GM23338 (cell line): ENCODE data around the gene CTBP2. TPM values are rescaled to one million over a fixed set of nuclear protein-coding genes. Genes with fewer than 3 reads are reported as not detected.

Source experiments
- ATAC-seq: fragments of 200-7000 bp; cut with Tn5 transposase; 3 replicates; pipeline ENCODE4 v1.9.1; 2020
- DNase-seq: peaks from one replicate; pipeline ENCODE4 v3.0.0-alpha.2; 2015; ENCODE audit warnings: low spot score
- H2AFZ ChIP-seq: fragments of 200-600 bp; sonication (generic); 2 replicates; pipeline ENCODE4 v1.8.0; 2016; ENCODE audit warnings: antibody characterized with exemption, mild to moderate bottlenecking, moderate library complexity
- H3F3A ChIP-seq: fragments of 200-600 bp; sonication (generic); replicated peaks from 2 replicates; pipeline ENCODE4 v1.8.0; 2017; ENCODE audit warnings: antibody characterized with exemption, mixed run types, low read depth
- H3K27ac ChIP-seq: fragments of 200-600 bp; sonication (generic); 2 replicates; pipeline ENCODE4 v1.6.1; 2016; ENCODE audit warnings: low read depth
- H3K27me3 ChIP-seq: fragments of 200-600 bp; sonication (generic); 2 replicates; pipeline ENCODE4 v1.8.0; 2016; ENCODE audit warnings: mild to moderate bottlenecking, mixed run types, moderate library complexity; ENCODE audit not compliant: insufficient read depth
- H3K36me3 ChIP-seq: fragments of 200-600 bp; sonication (generic); 2 replicates; pipeline ENCODE4 v1.8.0; 2016; ENCODE audit warnings: mild to moderate bottlenecking; ENCODE audit not compliant: insufficient read depth
- H3K4me1 ChIP-seq: fragments of 200-600 bp; sonication (generic); 2 replicates; pipeline ENCODE4 v1.8.0; 2016; ENCODE audit warnings: mild to moderate bottlenecking, moderate library complexity; ENCODE audit not compliant: insufficient read depth
- H3K4me2 ChIP-seq: fragments of 200-600 bp; sonication (generic); 2 replicates; pipeline ENCODE4 v1.7.1; 2017; ENCODE audit warnings: mixed run types
- H3K4me3 ChIP-seq: fragments of 200-600 bp; sonication (generic); 2 replicates; pipeline ENCODE4 v1.6.1; 2016; ENCODE audit warnings: mixed run types
- H3K79me2 ChIP-seq: fragments of 200-600 bp; sonication (generic); replicated peaks from 2 replicates; pipeline ENCODE4 v1.8.0; 2017; ENCODE audit warnings: mild to moderate bottlenecking; ENCODE audit not compliant: insufficient read depth
- H3K9me2 ChIP-seq: fragments of 200-600 bp; sonication (generic); 2 replicates; pipeline ENCODE4 v1.8.0; 2017; ENCODE audit not compliant: insufficient read depth
- H4K20me1 ChIP-seq: fragments of 200-600 bp; sonication (generic); replicated peaks from 2 replicates; pipeline ENCODE4 v1.8.0; 2017; ENCODE audit warnings: mild to moderate bottlenecking; ENCODE audit not compliant: insufficient read depth
- H3K27ac Mint-ChIP-seq: 2 replicates; pipeline ENCODE4 v1.8.0; 2020; ENCODE audit warnings: inconsistent platforms, mild to moderate bottlenecking, moderate library complexity, mixed read lengths
- H3K27me3 Mint-ChIP-seq: 3 replicates; pipeline ENCODE4 v1.8.0; 2022; ENCODE audit warnings: low read depth, mild to moderate bottlenecking, moderate library complexity, mixed read lengths, inconsistent platforms; ENCODE audit not compliant: insufficient read depth, poor library complexity
- H3K36me3 Mint-ChIP-seq: 3 replicates; pipeline ENCODE4 v1.8.0; 2021; ENCODE audit warnings: low read depth, mild to moderate bottlenecking, inconsistent platforms, moderate library complexity, mixed read lengths
- H3K4me1 Mint-ChIP-seq: 3 replicates; pipeline ENCODE4 v1.8.0; 2020; ENCODE audit warnings: mild to moderate bottlenecking, inconsistent platforms, mixed read lengths
- H3K4me3 Mint-ChIP-seq: 3 replicates; pipeline ENCODE4 v1.8.0; 2021; ENCODE audit warnings: moderate library complexity, mild to moderate bottlenecking, inconsistent platforms, mixed read lengths
- H3K9me3 Mint-ChIP-seq: 3 replicates; pipeline ENCODE4 v1.8.0; 2020; ENCODE audit warnings: moderate library complexity, mild to moderate bottlenecking, inconsistent platforms, mixed read lengths
- CREB1 ChIP-seq: fragments of 250-450 bp; sonication (Bioruptor Pico); IDR thresholded peaks from 2 replicates; pipeline ENCODE4 v1.5.0; 2020; ENCODE audit warnings: low read depth, mild to moderate bottlenecking, moderate library complexity
- JUNB ChIP-seq: IDR thresholded peaks from one replicate; pipeline ENCODE4 v1.6.1; 2016; ENCODE audit warnings: antibody characterized with exemption; ENCODE audit not compliant: unreplicated experiment
- POLR2AphosphoS5 ChIP-seq: IDR thresholded peaks from 2 replicates; pipeline ENCODE4 v1.6.1; 2016; ENCODE audit warnings: antibody characterized with exemption, low read depth
- STAT1 ChIP-seq: IDR thresholded peaks from one replicate; pipeline ENCODE4 v1.6.1; 2016; ENCODE audit warnings: antibody characterized with exemption; ENCODE audit not compliant: unreplicated experiment
- ZNF114 ChIP-seq: fragments of 250-450 bp; sonication (Bioruptor Pico); IDR thresholded peaks from 2 replicates; pipeline ENCODE4 v1.5.0; 2020; ENCODE audit warnings: mild to moderate bottlenecking, moderate library complexity
- ZNF331 ChIP-seq: fragments of 250-450 bp; sonication (Bioruptor Pico); IDR thresholded peaks from 2 replicates; pipeline ENCODE4 v1.5.0; 2020; ENCODE audit warnings: low read depth, mild to moderate bottlenecking, moderate library complexity
- polyA plus RNA-seq: library from polyadenylated mRNA; unstranded; fragments of >200 nt; fragmentation: Nextera tagmentation; extraction: Ambion mirVana; gene quantifications from 2 replicates; pipeline ENCODE4 v1.2.1, GENCODE V29; 2016
- total RNA-seq: library from RNA; depleted of rRNA; stranded (reverse); fragments of >200 nt; shearing (Covaris generic); gene quantifications from 2 replicates; pipeline ENCODE4 v1.2.3, GENCODE V29; 2014
- TF ChIP-seq, protein P1 (sequence below): IDR thresholded peaks from 2 replicates; pipeline ENCODE4 v1.6.1; 2016; ENCODE audit warnings: antibody characterized with exemption
- TF ChIP-seq, protein P2 (sequence below), 2 experiments: fragments of 200-600 bp in 1 of 2; sonication (generic) in 1 of 2; conservative IDR thresholded peaks; 2 replicates each; pipeline versions ENCODE4 v1.5.1 to v1.6.1; 2016 to 2017; ENCODE audit warnings: antibody characterized with exemption in 2 of 2, low read depth in 2 of 2, mild to moderate bottlenecking in 2 of 2, moderate library complexity in 1 of 2

The CTBP2 gene
- total and polyA plus RNA-seq, 2 experiments from 2014 or later, result 133 to 265 TPM

DNA sequence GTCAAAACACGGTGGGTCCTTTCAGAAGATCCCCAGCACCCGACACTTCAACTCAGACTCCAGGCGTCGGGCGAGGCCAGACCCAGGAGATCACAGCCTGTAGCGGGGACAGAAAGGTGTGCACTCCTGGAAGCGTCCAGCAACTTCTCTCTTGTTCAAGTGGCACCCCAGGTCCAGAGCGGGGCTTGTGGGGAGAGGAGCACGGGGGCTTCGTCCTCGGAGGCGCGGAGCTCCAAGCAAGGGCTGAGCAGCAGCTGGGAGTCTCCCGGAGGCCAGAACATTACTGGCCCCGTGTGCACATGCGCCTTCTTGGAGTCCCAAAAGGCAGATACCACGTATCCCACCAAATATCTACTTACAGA lies 163.5 kb downstream of the CTBP2 start:
- no peak overlapping the region for H3K27ac Mint-ChIP-seq
- Histone ChIP-seq H3F3A (peaks cover 38% of the 10 kb centered on the region), H3K27me3 (no peaks in the 10 kb centered on the region), H4K20me1 (peaks cover 30% of the 10 kb centered on the region), H3K79me2 (no peaks in the 10 kb centered on the region; the same call in none of the 2 replicates), H3K36me3 (peaks cover 19% of the 10 kb centered on the region), H3K9me2 (no peaks in the 10 kb centered on the region), H3K4me3 (no peak overlapping the region), H3K4me1 (no peaks in the 10 kb centered on the region; the same call in 1 of the 2 replicates), H3K4me2 (no peak overlapping the region), H2AFZ (no peak overlapping the region), H3K27ac (no peak overlapping the region)
- H3K4me3 Mint-ChIP-seq, result no peak overlapping the region
- TF ChIP-seq, protein P1, sequence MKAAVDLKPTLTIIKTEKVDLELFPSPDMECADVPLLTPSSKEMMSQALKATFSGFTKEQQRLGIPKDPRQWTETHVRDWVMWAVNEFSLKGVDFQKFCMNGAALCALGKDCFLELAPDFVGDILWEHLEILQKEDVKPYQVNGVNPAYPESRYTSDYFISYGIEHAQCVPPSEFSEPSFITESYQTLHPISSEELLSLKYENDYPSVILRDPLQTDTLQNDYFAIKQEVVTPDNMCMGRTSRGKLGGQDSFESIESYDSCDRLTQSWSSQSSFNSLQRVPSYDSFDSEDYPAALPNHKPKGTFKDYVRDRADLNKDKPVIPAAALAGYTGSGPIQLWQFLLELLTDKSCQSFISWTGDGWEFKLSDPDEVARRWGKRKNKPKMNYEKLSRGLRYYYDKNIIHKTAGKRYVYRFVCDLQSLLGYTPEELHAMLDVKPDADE, result no peak
- TF ChIP-seq STAT1 (no peak), POLR2AphosphoS5 (no peak), CREB1 (CRISPR knock-in tag) (no peak)
- TF ChIP-seq, protein P2, sequence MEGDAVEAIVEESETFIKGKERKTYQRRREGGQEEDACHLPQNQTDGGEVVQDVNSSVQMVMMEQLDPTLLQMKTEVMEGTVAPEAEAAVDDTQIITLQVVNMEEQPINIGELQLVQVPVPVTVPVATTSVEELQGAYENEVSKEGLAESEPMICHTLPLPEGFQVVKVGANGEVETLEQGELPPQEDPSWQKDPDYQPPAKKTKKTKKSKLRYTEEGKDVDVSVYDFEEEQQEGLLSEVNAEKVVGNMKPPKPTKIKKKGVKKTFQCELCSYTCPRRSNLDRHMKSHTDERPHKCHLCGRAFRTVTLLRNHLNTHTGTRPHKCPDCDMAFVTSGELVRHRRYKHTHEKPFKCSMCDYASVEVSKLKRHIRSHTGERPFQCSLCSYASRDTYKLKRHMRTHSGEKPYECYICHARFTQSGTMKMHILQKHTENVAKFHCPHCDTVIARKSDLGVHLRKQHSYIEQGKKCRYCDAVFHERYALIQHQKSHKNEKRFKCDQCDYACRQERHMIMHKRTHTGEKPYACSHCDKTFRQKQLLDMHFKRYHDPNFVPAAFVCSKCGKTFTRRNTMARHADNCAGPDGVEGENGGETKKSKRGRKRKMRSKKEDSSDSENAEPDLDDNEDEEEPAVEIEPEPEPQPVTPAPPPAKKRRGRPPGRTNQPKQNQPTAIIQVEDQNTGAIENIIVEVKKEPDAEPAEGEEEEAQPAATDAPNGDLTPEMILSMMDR (conservative IDR thresholded peaks at IDR 0.05; ENCODE audit: low read depth in 2 of 2), result no peak
- peaks cover 3% of the 10 kb centered on the region; the same call in 2 of the 3 replicates for H3K9me3 Mint-ChIP-seq
- no peak for ATAC-seq
- H3K27me3 Mint-ChIP-seq, result peaks cover 71% of the 10 kb centered on the region
- H3K36me3 Mint-ChIP-seq, result peaks cover 100% of the 10 kb centered on the region
- DNase-seq, result no peak
- H3K4me1 Mint-ChIP-seq, result peaks cover 2% of the 10 kb centered on the region; the same call in 1 of the 3 replicates

DNA sequence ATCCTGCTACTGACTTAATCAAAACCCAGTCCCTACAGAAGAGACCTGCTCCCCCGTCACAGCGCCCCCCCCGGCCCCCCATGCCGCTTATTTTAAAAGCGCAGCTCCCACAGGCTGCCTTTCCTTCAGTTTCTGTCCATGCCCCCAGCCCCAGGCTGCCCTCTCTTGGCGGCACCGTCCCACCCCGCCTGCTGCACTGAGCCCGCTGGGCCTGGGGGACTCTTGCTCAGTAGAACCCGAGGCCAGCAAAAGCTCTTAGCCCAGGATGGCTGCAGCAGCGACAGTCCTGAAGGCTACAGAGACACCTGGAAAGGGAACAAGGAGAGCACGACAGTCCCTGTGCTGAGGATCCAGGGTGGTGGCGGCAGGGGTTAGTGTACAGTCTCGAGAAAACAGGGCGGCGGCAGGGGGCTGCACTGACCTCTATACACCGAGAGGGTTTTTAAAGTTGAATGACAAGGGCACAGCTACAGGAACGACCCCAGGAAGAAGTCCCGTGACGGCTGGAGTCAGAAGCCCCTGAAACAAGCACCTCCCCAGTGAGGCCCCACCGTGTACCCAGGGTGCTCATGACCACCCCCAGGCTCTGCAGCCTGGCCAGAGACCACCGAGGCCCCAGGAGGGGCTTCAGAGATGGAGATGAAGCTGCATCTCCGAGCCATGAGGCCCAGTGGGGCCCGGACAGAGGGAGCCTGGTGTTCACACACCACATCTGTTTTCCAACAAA lies 164.1 kb downstream of the CTBP2 start:
- peaks cover 100% of the 10 kb centered on the region for H3K36me3 Mint-ChIP-seq
- H4K20me1 ChIP-seq, result peaks cover 30% of the 10 kb centered on the region

More for the DNA sequence above, 164.1 kb downstream of the CTBP2 start:
- no peak overlapping the region for H3K27ac Mint-ChIP-seq
- peaks cover 67% of the 10 kb centered on the region for H3K27me3 Mint-ChIP-seq
- peaks cover 2% of the 10 kb centered on the region; the same call in 1 of the 3 replicates for H3K4me1 Mint-ChIP-seq
- Histone ChIP-seq H3K27me3 (no peaks in the 10 kb centered on the region), H3K79me2 (peaks cover 3% of the 10 kb centered on the region), H3F3A (peaks cover 43% of the 10 kb centered on the region), H3K4me2 (no peak overlapping the region), H3K36me3 (peaks cover 24% of the 10 kb centered on the region), H2AFZ (no peak overlapping the region), H3K27ac (no peak overlapping the region), H3K9me2 (no peaks in the 10 kb centered on the region), H3K4me1 (no peaks in the 10 kb centered on the region; the same call in 1 of the 2 replicates), H3K4me3 (no peak overlapping the region)
- peaks cover 3% of the 10 kb centered on the region; the same call in 2 of the 3 replicates for H3K9me3 Mint-ChIP-seq
- ATAC-seq (no peak), DNase-seq (no peak)
- H3K4me3 Mint-ChIP-seq, result no peak overlapping the region
- TF ChIP-seq ZNF331 (CRISPR knock-in tag) (no peak), ZNF114 (CRISPR knock-in tag) (no peak), JUNB (no peak)
- TF ChIP-seq, protein P2 (conservative IDR thresholded peaks at IDR 0.05; ENCODE audit: low read depth in 2 of 2), result peak in 1 of 2 experiments; percentile 28; a peak in 1 of 4 replicates
